ENCODE data around the gene NRGN.

- no peak for TF ChIP-seq ELF4 (IDR thresholded peaks at IDR 0.05)
- no peak for TF ChIP-seq CTBP1 (IDR thresholded peaks at IDR 0.05; ENCODE audit: borderline replicate concordance)
- TF ChIP-seq SUZ12 (IDR thresholded peaks at IDR 0.05): no peak
- no peak for TF ChIP-seq BHLHE40 (IDR thresholded peaks at IDR 0.05; ENCODE audit: borderline replicate concordance)
These were observed 6.3 kb downstream of the NRGN start for GRCh38 chr11:124745835-124746620.

Data from HEK293T (cell line).